Measurements from ENCODE around the gene HDAC4.
A peak's percentile ranks its signal among the peaks of the same experiment; 100 is the strongest.

The HDAC4 gene

DNA sequence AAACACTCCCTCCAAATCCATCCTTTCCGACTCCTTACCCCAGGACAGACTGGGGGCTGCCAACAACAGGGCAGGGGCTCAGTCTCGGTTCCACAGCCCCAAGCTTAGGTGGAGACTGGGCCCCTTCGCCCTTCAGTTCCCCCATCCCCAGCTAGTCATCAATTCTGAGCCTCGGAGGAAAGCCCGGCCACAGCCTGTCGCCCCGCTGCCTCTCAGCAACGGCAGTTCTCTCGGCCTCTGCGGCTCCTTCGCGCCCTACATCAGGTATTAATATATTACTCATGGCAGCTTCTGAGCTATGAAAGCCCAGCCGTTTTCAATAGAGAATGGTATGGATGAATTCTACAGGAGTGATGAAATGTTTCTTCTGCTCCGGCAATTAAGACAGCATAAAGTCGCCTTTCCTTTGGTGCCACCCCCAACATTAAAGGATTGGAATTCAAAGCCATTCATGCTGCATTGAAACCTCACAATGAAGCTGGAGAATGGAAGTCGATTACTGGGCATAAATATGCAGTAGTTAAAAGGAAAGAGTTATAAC, 2.8 kb downstream of the HDAC4 start:
- Histone ChIP-seq H3K9me3 (ENCODE audit: control insufficient read depth, insufficient read depth, low read depth, low read length) (no peaks in the 10 kb centered on the region), H3K4me1 (ENCODE audit: control insufficient read depth, insufficient read depth, low read length) (peaks cover 19% of the 10 kb centered on the region; the same call in 1 of the 2 replicates), H3K4me3 (ENCODE audit: low read depth, low read length) (no peak overlapping the region), H3K27ac (ENCODE audit: extremely low read depth, low read depth, low read length) (no peak overlapping the region), H3K36me3 (ENCODE audit: control insufficient read depth in 2 of 2, insufficient read depth in 1 of 2, low read length in 2 of 2) (no peaks in the 10 kb centered on the region)
- ChIA-PET POLR2A (no interaction called here), CTCF (interaction anchor here (1.3 kb wide), 1 partner anchor 254 kb away, joined by 4 read pairs; no protein-coding TSS in a partner anchor)
- no peak for TF ChIP-seq ZNF529 (tag by site-specific recombination; IDR thresholded peaks at IDR 0.05; ENCODE audit: insufficient replicate concordance)
- TF ChIP-seq ZNF292 (tag by site-specific recombination; IDR thresholded peaks at IDR 0.05; ENCODE audit: borderline replicate concordance, low read depth): no peak
- no peak for TF ChIP-seq ZNF600 (tag by site-specific recombination; IDR thresholded peaks at IDR 0.05)
- no peak for TF ChIP-seq ZNF311 (tag by site-specific recombination; IDR thresholded peaks at IDR 0.05; ENCODE audit: borderline replicate concordance)
- no peak for TF ChIP-seq ZNF473 (tag by site-specific recombination; IDR thresholded peaks at IDR 0.05)
- no peak for TF ChIP-seq ZNF223 (tag by site-specific recombination; IDR thresholded peaks at IDR 0.05)
- TF ChIP-seq SP2 (tag by site-specific recombination; IDR thresholded peaks at IDR 0.05): no peak
- no peak for TF ChIP-seq ZNF785 (tag by site-specific recombination; IDR thresholded peaks at IDR 0.05)
- TF ChIP-seq ZNF76 (tag by site-specific recombination; IDR thresholded peaks at IDR 0.05; ENCODE audit: borderline replicate concordance, low read depth): no peak
- no peak for TF ChIP-seq ZSCAN23 (tag by site-specific recombination; IDR thresholded peaks at IDR 0.05)
- TF ChIP-seq HOXD13 (CRISPR knock-in tag; IDR thresholded peaks at IDR 0.05; ENCODE audit: borderline replicate concordance): no peak
- no peak for TF ChIP-seq ZNF132 (tag by site-specific recombination; IDR thresholded peaks at IDR 0.05; ENCODE audit: borderline replicate concordance)
- TF ChIP-seq, protein P1, sequence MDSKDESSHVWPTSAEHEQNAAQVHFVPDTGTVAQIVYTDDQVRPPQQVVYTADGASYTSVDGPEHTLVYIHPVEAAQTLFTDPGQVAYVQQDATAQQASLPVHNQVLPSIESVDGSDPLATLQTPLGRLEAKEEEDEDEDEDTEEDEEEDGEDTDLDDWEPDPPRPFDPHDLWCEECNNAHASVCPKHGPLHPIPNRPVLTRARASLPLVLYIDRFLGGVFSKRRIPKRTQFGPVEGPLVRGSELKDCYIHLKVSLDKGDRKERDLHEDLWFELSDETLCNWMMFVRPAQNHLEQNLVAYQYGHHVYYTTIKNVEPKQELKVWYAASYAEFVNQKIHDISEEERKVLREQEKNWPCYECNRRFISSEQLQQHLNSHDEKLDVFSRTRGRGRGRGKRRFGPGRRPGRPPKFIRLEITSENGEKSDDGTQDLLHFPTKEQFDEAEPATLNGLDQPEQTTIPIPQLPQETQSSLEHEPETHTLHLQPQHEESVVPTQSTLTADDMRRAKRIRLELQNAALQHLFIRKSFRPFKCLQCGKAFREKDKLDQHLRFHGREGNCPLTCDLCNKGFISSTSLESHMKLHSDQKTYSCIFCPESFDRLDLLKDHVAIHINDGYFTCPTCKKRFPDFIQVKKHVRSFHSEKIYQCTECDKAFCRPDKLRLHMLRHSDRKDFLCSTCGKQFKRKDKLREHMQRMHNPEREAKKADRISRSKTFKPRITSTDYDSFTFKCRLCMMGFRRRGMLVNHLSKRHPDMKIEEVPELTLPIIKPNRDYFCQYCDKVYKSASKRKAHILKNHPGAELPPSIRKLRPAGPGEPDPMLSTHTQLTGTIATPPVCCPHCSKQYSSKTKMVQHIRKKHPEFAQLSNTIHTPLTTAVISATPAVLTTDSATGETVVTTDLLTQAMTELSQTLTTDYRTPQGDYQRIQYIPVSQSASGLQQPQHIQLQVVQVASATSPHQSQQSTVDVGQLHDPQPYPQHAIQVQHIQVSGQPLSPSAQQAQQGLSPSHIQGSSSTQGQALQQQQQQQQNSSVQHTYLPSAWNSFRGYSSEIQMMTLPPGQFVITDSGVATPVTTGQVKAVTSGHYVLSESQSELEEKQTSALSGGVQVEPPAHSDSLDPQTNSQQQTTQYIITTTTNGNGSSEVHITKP (tag by site-specific recombination; IDR thresholded peaks at IDR 0.05): no peak
- no peak for TF ChIP-seq ZNF776 (tag by site-specific recombination; IDR thresholded peaks at IDR 0.05; ENCODE audit: borderline replicate concordance)
- no peak for TF ChIP-seq ZNF571 (tag by site-specific recombination; IDR thresholded peaks at IDR 0.05)
- TF ChIP-seq ZNF146 (tag by site-specific recombination; IDR thresholded peaks at IDR 0.05): no peak
- TF ChIP-seq ZFHX2 (tag by site-specific recombination; conservative IDR thresholded peaks at IDR 0.05): no peak

DNA sequence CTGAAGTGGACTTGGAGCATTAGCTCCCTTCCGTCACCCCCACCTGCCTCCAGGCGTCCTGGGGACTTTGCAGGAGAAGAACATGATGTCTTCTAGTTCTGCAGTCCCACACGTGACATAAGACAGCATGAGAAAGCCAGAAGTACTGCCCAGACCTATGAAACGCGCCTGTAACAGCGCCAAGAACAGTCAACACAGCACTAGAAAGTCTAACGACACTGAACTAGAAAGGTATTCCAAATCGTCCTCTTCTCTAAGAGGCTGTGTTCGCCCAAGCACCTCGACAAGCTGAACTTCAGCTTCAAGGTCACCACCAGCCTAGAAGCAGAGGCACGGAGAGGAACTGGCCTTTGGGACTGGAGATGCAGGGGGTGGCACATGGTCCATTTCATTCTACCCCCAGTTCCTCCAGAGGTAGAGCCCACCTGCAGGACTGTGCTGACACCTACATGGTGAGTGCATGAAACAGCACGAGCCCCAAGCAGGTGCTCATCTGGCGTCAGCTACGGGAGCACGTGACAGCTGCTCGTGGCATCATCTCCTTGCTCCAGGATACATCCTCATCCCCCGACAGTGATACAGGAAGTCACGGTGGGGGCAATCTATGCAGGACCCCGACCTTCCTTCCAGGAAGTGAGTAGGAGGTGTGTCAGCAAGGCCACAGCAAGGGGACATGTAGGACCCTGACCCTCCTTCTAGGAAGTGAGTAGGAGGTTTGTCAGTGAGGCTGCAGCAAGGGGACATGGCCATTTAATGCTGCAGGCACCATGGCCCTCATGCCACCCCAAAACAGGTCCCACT, 3.7 kb downstream of the HDAC4 start:
- Histone ChIP-seq H3K4me1 (ENCODE audit: control insufficient read depth, insufficient read depth, low read length) (peaks cover 19% of the 10 kb centered on the region; the same call in 1 of the 2 replicates), H3K4me3 (ENCODE audit: low read depth, low read length) (no peak overlapping the region), H3K27ac (ENCODE audit: extremely low read depth, low read depth, low read length) (no peak overlapping the region), H3K9me3 (ENCODE audit: control insufficient read depth, insufficient read depth, low read depth, low read length) (no peaks in the 10 kb centered on the region), H3K36me3 (ENCODE audit: control insufficient read depth in 2 of 2, insufficient read depth in 1 of 2, low read length in 2 of 2) (no peaks in the 10 kb centered on the region)
- ChIA-PET POLR2A (no interaction called here), CTCF (interaction anchor here (0.7 to 1.3 kb wide), 3 partner anchors 9 to 253 kb away, joined by 3 to 4 read pairs (median 3); no protein-coding TSS in a partner anchor)
- TF ChIP-seq, protein P2, sequence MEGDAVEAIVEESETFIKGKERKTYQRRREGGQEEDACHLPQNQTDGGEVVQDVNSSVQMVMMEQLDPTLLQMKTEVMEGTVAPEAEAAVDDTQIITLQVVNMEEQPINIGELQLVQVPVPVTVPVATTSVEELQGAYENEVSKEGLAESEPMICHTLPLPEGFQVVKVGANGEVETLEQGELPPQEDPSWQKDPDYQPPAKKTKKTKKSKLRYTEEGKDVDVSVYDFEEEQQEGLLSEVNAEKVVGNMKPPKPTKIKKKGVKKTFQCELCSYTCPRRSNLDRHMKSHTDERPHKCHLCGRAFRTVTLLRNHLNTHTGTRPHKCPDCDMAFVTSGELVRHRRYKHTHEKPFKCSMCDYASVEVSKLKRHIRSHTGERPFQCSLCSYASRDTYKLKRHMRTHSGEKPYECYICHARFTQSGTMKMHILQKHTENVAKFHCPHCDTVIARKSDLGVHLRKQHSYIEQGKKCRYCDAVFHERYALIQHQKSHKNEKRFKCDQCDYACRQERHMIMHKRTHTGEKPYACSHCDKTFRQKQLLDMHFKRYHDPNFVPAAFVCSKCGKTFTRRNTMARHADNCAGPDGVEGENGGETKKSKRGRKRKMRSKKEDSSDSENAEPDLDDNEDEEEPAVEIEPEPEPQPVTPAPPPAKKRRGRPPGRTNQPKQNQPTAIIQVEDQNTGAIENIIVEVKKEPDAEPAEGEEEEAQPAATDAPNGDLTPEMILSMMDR (tag by site-specific recombination; IDR thresholded peaks at IDR 0.05): 0 out of 2 replicates have a peak, but pooled peaks have one; percentile 22
- TF ChIP-seq ZNF654 (tag by site-specific recombination; IDR thresholded peaks at IDR 0.05; ENCODE audit: low read depth): 0 out of 2 replicates have a peak, but pooled peaks have one; percentile 8
- TF ChIP-seq, protein P3, sequence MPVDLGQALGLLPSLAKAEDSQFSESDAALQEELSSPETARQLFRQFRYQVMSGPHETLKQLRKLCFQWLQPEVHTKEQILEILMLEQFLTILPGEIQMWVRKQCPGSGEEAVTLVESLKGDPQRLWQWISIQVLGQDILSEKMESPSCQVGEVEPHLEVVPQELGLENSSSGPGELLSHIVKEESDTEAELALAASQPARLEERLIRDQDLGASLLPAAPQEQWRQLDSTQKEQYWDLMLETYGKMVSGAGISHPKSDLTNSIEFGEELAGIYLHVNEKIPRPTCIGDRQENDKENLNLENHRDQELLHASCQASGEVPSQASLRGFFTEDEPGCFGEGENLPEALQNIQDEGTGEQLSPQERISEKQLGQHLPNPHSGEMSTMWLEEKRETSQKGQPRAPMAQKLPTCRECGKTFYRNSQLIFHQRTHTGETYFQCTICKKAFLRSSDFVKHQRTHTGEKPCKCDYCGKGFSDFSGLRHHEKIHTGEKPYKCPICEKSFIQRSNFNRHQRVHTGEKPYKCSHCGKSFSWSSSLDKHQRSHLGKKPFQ (tag by site-specific recombination; IDR thresholded peaks at IDR 0.05): no peak
